ENCODE data around the gene KMT5B. TPM values are rescaled to one million over a fixed set of nuclear protein-coding genes. Genes with fewer than 3 reads are reported as not detected.

KMT5B gene
- total RNA-seq, 1 donor from 2014 or later = 46.8 TPM

DNA sequence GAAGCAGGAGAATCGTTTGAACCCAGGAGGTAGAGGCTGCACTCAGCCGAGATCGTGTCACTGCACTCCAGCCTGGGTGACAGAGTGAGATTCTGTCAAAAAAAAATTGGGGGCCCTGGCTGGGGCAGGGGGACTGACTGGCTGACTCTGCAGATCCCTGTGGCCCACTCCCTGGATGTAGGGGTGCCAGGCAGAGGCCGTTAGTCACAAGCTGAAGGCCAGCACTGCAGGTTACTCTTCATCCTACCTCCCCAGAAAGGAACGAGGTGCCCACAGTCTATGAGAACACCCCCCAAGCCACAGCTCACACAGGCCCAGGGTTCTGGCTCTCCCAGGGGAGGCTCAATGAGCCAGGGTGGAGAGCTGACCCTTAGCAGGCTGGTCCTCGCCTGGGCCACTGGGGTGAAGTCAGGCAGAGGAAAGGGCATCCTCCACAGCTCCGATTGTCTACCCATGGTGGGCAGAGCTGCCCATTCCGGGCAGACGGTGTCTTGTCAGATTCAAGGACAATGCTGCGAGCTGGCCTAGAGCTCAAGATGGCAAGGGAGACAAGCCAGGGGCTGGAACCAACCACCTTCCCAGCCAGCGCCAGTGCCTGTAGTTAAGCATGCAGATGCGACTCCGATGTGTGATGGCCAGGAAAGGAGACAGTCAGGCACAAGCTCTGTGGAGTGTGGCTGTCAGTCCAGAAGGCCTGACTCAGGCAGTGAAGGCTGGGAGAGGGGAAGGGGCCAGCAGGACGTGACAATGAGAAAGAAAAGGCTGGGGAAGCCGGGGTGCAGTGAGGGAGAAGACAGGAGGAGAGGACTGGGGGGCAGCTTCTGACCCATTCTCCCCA, 46.2 kb upstream of the KMT5B start:
- DNase-seq (ENCODE audit: low spot score) = no peak
- Mint-ChIP-seq H3K27me3 (ENCODE audit: unreplicated experiment) (peaks cover 13% of the 10 kb centered on the region), H3K9me3 (ENCODE audit: unreplicated experiment) (no peaks in the 10 kb centered on the region), H3K4me3 (ENCODE audit: unreplicated experiment) (no peak overlapping the region), H3K27ac (ENCODE audit: unreplicated experiment) (no peak overlapping the region), H3K36me3 (ENCODE audit: low read depth, unreplicated experiment) (peaks cover 34% of the 10 kb centered on the region), H3K4me1 (ENCODE audit: unreplicated experiment) (peaks cover 3% of the 10 kb centered on the region)
- TF ChIP-seq CTCF (IDR thresholded peaks at IDR 0.05; ENCODE audit: unreplicated experiment) = no peak

DNA sequence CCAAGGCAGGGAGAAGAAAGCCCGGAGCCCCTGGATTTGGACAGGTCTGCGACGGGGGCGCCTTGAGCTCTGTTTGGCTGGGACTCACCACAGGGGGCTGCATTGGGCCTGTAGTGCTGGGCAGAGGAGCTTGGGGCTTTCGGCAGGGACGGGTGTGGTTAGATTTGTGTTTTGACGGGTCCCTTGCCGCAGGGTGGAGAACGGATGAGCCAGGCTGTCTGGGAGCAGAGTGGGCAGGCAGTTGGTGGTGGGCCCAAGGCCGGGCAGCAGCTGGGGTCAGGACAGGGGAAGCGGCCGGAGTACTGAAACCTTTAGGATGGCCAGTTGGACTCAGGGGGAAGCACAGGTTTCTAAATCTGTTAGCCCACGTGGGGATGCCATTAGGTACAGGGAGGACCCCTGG, 45.3 kb upstream of the KMT5B start:
- H3K9me3 Mint-ChIP-seq (ENCODE audit: unreplicated experiment) = no peaks in the 10 kb centered on the region
- H3K4me1 Mint-ChIP-seq (ENCODE audit: unreplicated experiment) = peaks cover 6% of the 10 kb centered on the region
- no peak overlapping the region for H3K27ac Mint-ChIP-seq (ENCODE audit: unreplicated experiment)
- no peak for DNase-seq (ENCODE audit: low spot score)
- H3K36me3 Mint-ChIP-seq (ENCODE audit: low read depth, unreplicated experiment) = peaks cover 29% of the 10 kb centered on the region
- no peak overlapping the region for H3K4me3 Mint-ChIP-seq (ENCODE audit: unreplicated experiment)
- TF ChIP-seq CTCF (IDR thresholded peaks at IDR 0.05; ENCODE audit: unreplicated experiment) = no peak
- H3K27me3 Mint-ChIP-seq (ENCODE audit: unreplicated experiment) = peaks cover 15% of the 10 kb centered on the region

DNA sequence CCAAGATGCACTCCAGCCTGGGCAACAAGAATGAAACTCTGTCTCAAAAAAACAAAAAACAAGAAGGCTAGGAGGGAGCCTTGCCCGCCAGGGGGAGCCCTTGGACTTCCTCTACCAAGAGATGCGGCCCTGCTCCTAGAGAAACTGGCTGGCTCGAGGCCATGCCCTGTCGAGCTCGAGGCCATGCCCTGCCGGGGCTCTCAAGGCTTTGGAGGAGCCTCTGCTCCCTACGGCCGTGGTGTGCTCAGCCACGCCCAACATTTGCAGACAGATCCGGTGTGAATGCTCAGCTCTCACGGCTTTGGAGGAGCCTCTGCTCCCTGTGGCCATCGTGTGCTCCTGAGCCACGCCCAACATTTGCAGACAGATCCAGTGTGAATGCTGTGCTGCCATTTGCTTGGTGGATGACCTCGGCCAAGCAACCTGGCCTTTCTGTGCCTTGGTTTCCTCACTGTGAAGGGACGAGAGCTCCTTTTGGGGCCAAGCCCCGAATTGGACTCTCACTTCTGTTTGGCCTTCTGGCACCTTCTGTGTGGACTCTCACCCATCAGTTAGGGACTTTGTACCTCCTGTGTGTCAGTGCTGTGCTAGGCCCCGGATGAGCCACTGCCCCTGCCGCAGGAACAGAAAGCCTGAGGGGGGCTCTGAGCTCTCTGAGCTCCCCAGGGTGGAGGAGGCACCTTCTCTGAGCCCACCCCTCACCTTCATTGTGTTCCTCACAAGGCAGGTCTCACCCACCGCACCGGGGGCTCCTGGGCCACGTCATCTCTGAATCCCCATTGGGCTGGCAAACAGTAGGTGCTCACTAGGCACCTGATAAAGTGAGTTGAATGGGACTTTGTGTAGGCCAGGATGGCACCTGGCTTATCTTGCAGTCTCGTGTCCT, 44.6 kb upstream of the KMT5B start:
- no peak overlapping the region for H3K4me3 Mint-ChIP-seq (ENCODE audit: unreplicated experiment)

GRCh38 chr11:68256331-68256741, 43.2 kb upstream of the KMT5B start:
- peaks cover 20% of the 10 kb centered on the region for H3K27me3 Mint-ChIP-seq (ENCODE audit: unreplicated experiment)
- peaks cover 7% of the 10 kb centered on the region for H3K4me1 Mint-ChIP-seq (ENCODE audit: unreplicated experiment)
- peak overlapping the region; percentile 9 for H3K4me3 Mint-ChIP-seq (ENCODE audit: unreplicated experiment)
- TF ChIP-seq CTCF (IDR thresholded peaks at IDR 0.05; ENCODE audit: unreplicated experiment) = no peak
- no peak overlapping the region for H3K27ac Mint-ChIP-seq (ENCODE audit: unreplicated experiment)
- no peaks in the 10 kb centered on the region for H3K9me3 Mint-ChIP-seq (ENCODE audit: unreplicated experiment)
- no peak for DNase-seq (ENCODE audit: low spot score)
- peaks cover 13% of the 10 kb centered on the region for H3K36me3 Mint-ChIP-seq (ENCODE audit: low read depth, unreplicated experiment)

More for the DNA sequence above, 44.6 kb upstream of the KMT5B start:
- H3K9me3 Mint-ChIP-seq (ENCODE audit: unreplicated experiment) = no peaks in the 10 kb centered on the region
- H3K4me1 Mint-ChIP-seq (ENCODE audit: unreplicated experiment) = peaks cover 7% of the 10 kb centered on the region
- H3K27me3 Mint-ChIP-seq (ENCODE audit: unreplicated experiment) = peaks cover 18% of the 10 kb centered on the region
- no peak overlapping the region for H3K27ac Mint-ChIP-seq (ENCODE audit: unreplicated experiment)
- TF ChIP-seq CTCF (IDR thresholded peaks at IDR 0.05; ENCODE audit: unreplicated experiment) = peak; percentile 83
- DNase-seq (ENCODE audit: low spot score) = peak; percentile 96
- peaks cover 24% of the 10 kb centered on the region for H3K36me3 Mint-ChIP-seq (ENCODE audit: low read depth, unreplicated experiment)

Measured in endothelial cell (in vitro differentiated cells).